SH-SY5Y (cell line): ENCODE measurements around the gene PADI2.

ENCODE experiments used
- GATA2 ChIP-seq: IDR thresholded peaks from 2 replicates; pipeline ENCODE4 v1.6.1; 2011; ENCODE audit warnings: mild to moderate bottlenecking, low read depth, low read length
- GATA3 ChIP-seq: IDR thresholded peaks from 2 replicates; pipeline ENCODE4 v1.6.1; 2011; ENCODE audit warnings: low read depth, mild to moderate bottlenecking, low read length, moderate library complexity

PADI2 gene

GRCh38 chr1:17119076-17119772 is at the start of gene PADI2:
TSS of gene PADI2 (minus strand) at chr1:17119451. CDS start at chr1:17119371, 80 bp downstream.
- no peak for TF ChIP-seq GATA3
- TF ChIP-seq GATA2 = no peak

- TF ChIP-seq GATA2 (no peak), GATA3 (no peak)
Observed at GRCh38 chr1:17168091-17168876, 49.0 kb upstream of the PADI2 start.

- no peak for TF ChIP-seq GATA2
- no peak for TF ChIP-seq GATA3
Observed at GRCh38 chr1:17167786-17168090, 48.5 kb upstream of the PADI2 start.

- TF ChIP-seq GATA3 (no peak), GATA2 (no peak)
Observed at GRCh38 chr1:17167041-17167785, 48.0 kb upstream of the PADI2 start.

- TF ChIP-seq GATA3 = no peak
- no peak for TF ChIP-seq GATA2
Observed at GRCh38 chr1:17165823-17166222, 46.6 kb upstream of the PADI2 start.

GRCh38 chr1:17163789-17164666 is 44.8 kb upstream of the PADI2 start:
- TF ChIP-seq GATA2 (no peak), GATA3 (no peak)

GRCh38 chr1:17163371-17163770 is 44.1 kb upstream of the PADI2 start:
- no peak for TF ChIP-seq GATA2
- no peak for TF ChIP-seq GATA3

- TF ChIP-seq GATA3 (no peak), GATA2 (no peak)
Observed at GRCh38 chr1:17162941-17163340, 43.7 kb upstream of the PADI2 start.

GRCh38 chr1:17161926-17162800 is 42.9 kb upstream of the PADI2 start:
- TF ChIP-seq GATA2 (no peak), GATA3 (no peak)

GRCh38 chr1:17161137-17161740 is 42.0 kb upstream of the PADI2 start:
- TF ChIP-seq GATA3 (no peak), GATA2 (no peak)

- TF ChIP-seq GATA3 (no peak), GATA2 (no peak)
Observed at GRCh38 chr1:17158961-17159360, 39.7 kb upstream of the PADI2 start.

- no peak for TF ChIP-seq GATA3
- no peak for TF ChIP-seq GATA2
Observed at GRCh38 chr1:17156108-17156507, 36.9 kb upstream of the PADI2 start.
